GM12878 (cell line): ENCODE measurements around the gene PERP. TPM values are rescaled to one million over a fixed set of nuclear protein-coding genes. Genes with fewer than 3 reads are reported as not detected.

Experiments
- ATAC-seq: fragments of 200-7000 bp; cut with Tn5 transposase; 3 replicates; pipeline ENCODE4 v1.9.1; 2020; ENCODE audit warnings: mild to moderate bottlenecking, moderate library complexity
- BruUV-seq: library from RNA; stranded (reverse); fragments of 400-500 nt; replicated peaks from 2 replicates; lab custom pipeline; 2021; lab: Mats Ljungman, UMichigan
- CTCF ChIA-PET: fragments of 300-600 bp; sonication (Branson Sonifier 250); formaldehyde crosslinking; extraction: SDS; loops from one replicate; lab custom pipeline; 2021; ENCODE audit warnings: inconsistent platforms; lab: Yijun Ruan, JAX
- POLR2A ChIA-PET: fragments of 350-600 bp; formaldehyde crosslinking; extraction: SDS; loops from one replicate; lab custom pipeline; 2021; ENCODE audit warnings: inconsistent platforms; lab: Charles Lee
- RAD21 ChIA-PET: fragments of 300-600 bp; sonication (Branson Sonifier 250); formaldehyde crosslinking; loops from one replicate; lab custom pipeline; 2023; ENCODE audit warnings: antibody characterized with exemption; ENCODE audit not compliant: unreplicated experiment; lab: Charles Lee
- SMC1A ChIA-PET: fragments of 300-600 bp; sonication (Branson Sonifier 250); formaldehyde crosslinking; loops from one replicate; lab custom pipeline; 2023; ENCODE audit not compliant: unreplicated experiment, uncharacterized antibody; lab: Charles Lee
- DNase-seq: peaks from one replicate; pipeline ENCODE4 v3.0.0-alpha.2; 2011; ENCODE audit warnings: low read depth, low spot score
- FAIRE-seq: peaks from 3 replicates; lab custom pipeline; 2011; peaks lifted over from hg19 to GRCh38; lab: Jason Lieb, UNC
- H2AFZ ChIP-seq: 2 replicates; pipeline ENCODE4 v1.6.0; 2011; ENCODE audit warnings: low read depth, low read length, control low read depth; ENCODE audit not compliant: control insufficient read depth
- H3K27ac ChIP-seq: 2 replicates; pipeline ENCODE4 v1.5.1; 2011; ENCODE audit warnings: control low read depth; ENCODE audit not compliant: control insufficient read depth, insufficient read depth
- H3K27me3 ChIP-seq, 2 experiments: replicated peaks in 1 of 2; 2 replicates each; pipeline versions ENCODE4 v1.6.0 to v1.6.1; 2011; ENCODE audit warnings: low read length in 1 of 2; ENCODE audit not compliant: control insufficient read depth in 2 of 2, insufficient read depth in 2 of 2
- H3K36me3 ChIP-seq, 2 experiments: 2 replicates each; pipeline ENCODE4 v1.5.1; 2011; ENCODE audit warnings: low read length in 1 of 2; ENCODE audit not compliant: control insufficient read depth in 2 of 2, insufficient read depth in 2 of 2
- H3K4me1 ChIP-seq: 2 replicates; pipeline ENCODE4 v1.6.1; 2011; ENCODE audit warnings: mild to moderate bottlenecking, low read length, moderate library complexity, mixed read lengths; ENCODE audit not compliant: control insufficient read depth, insufficient read depth
- H3K4me2 ChIP-seq: 2 replicates; pipeline ENCODE4 v1.6.0; 2011; ENCODE audit warnings: control low read depth; ENCODE audit not compliant: control insufficient read depth, insufficient read depth
- H3K4me3 ChIP-seq: fragments of 200-600 bp; sonication (generic); 2 replicates; pipeline ENCODE4 v1.5.1; 2016
- H3K79me2 ChIP-seq: 2 replicates; pipeline ENCODE4 v1.6.0; 2011; ENCODE audit warnings: low read length; ENCODE audit not compliant: control insufficient read depth, insufficient read depth
- H3K9ac ChIP-seq: 2 replicates; pipeline ENCODE4 v1.8.0; 2011; ENCODE audit warnings: low read length, control low read depth, mixed read lengths; ENCODE audit not compliant: control insufficient read depth, insufficient read depth
- H3K9me3 ChIP-seq: replicated peaks from 3 replicates; pipeline ENCODE4 v1.5.1; 2011; ENCODE audit warnings: mild to moderate bottlenecking, low read length; ENCODE audit not compliant: control insufficient read depth, insufficient read depth
- H4K20me1 ChIP-seq: 2 replicates; pipeline ENCODE4 v1.6.0; 2011; ENCODE audit not compliant: control insufficient read depth, insufficient read depth
- CEBPB ChIP-seq, 2 experiments: fragments of 150-350 bp in 1 of 2; IDR thresholded peaks; 2 replicates each; pipeline ENCODE4 v1.6.1; 2012 to 2014; ENCODE audit warnings: low read depth in 2 of 2, low read length in 2 of 2, borderline replicate concordance in 1 of 2, inconsistent platforms in 1 of 2
- CHD2 ChIP-seq: IDR thresholded peaks from 2 replicates; pipeline ENCODE4 v1.6.1; 2011; ENCODE audit warnings: low read depth, low read length, improper control_type of control experiment, borderline replicate concordance
- E4F1 ChIP-seq: fragments of 450-650 bp; IDR thresholded peaks from 2 replicates; pipeline ENCODE4 v1.6.1; 2018; ENCODE audit warnings: borderline replicate concordance, mild to moderate bottlenecking; ENCODE audit not compliant: partially characterized antibody
- EED ChIP-seq: sonication (generic); IDR thresholded peaks from 2 replicates; pipeline ENCODE4 v1.6.1; 2016; ENCODE audit warnings: antibody characterized with exemption, low read depth
- FOS ChIP-seq: IDR thresholded peaks from 3 replicates; pipeline ENCODE4 v1.6.1; 2011; ENCODE audit warnings: borderline replicate concordance; ENCODE audit not compliant: insufficient read length; ENCODE audit errors: extremely low read depth
- HDAC6 ChIP-seq: fragments of 200-600 bp; sonication (generic); IDR thresholded peaks from one replicate; pipeline ENCODE4 v1.8.0; 2017; ENCODE audit warnings: antibody characterized with exemption; ENCODE audit not compliant: unreplicated experiment
- MEF2A ChIP-seq: IDR thresholded peaks from 2 replicates; pipeline ENCODE4 v1.6.1; 2011; ENCODE audit warnings: low read depth, mild to moderate bottlenecking, low read length, moderate library complexity; ENCODE audit not compliant: insufficient read depth
- MTA2 ChIP-seq: fragments of 450-650 bp; IDR thresholded peaks from 2 replicates; pipeline ENCODE4 v1.6.1; 2016; ENCODE audit warnings: low read depth, mild to moderate bottlenecking, moderate library complexity
- MYB ChIP-seq: fragments of 150-350 bp; IDR thresholded peaks from 2 replicates; pipeline ENCODE4 v1.6.1; 2014; ENCODE audit warnings: mild to moderate bottlenecking, low read depth, low read length, borderline replicate concordance
- RBBP5 ChIP-seq: fragments of 200-600 bp; sonication (generic); conservative IDR thresholded peaks from 2 replicates; pipeline ENCODE4 v1.6.1; 2016
- SMARCA5 ChIP-seq: fragments of 450-650 bp; IDR thresholded peaks from 2 replicates; pipeline ENCODE4 v1.6.1; 2017; ENCODE audit warnings: mild to moderate bottlenecking
- TBL1XR1 ChIP-seq: IDR thresholded peaks from 2 replicates; pipeline ENCODE4 v1.6.1; 2012; ENCODE audit warnings: low read depth, low read length, improper control_type of control experiment
- ZNF622 ChIP-seq: fragments of 450-650 bp; IDR thresholded peaks from 2 replicates; pipeline ENCODE4 v1.6.1; 2017; ENCODE audit warnings: mild to moderate bottlenecking, inconsistent platforms
- WGBS: methylation state at CpG from one replicate; pipeline ENCODE4 v1.1.6; 2016; ENCODE audit warnings: low lambda C conversion rate; ENCODE audit not compliant: insufficient replicate concordance, insufficient coverage; ENCODE audit errors: missing lambda C conversion rate; 5-methylcytosine and 5-hydroxymethylcytosine counted together
- in situ Hi-C: fragments of 300-500 bp; cut with MboI; formaldehyde crosslinking; loops from 9 replicates; pipeline ENCODE4 v1.14.3; 2018; ENCODE audit warnings: mixed read lengths
- intact Hi-C: fragments of 100-400 bp; cut with micrococcal nuclease; formaldehyde crosslinking; loops from one replicate; pipeline ENCODE4 v1.14.2; 2022; ENCODE audit not compliant: unreplicated experiment
- polyA plus RNA-seq, 11 experiments: library from polyadenylated mRNA; depleted of rRNA in 4 of 11; unstranded in 6 of 11; stranded (reverse) in 5 of 11; fragments of >200 nt; fragmentation: Nextera tagmentation in 4 of 11; fragmentation: Illumina TruSeq in 1 of 11; extraction: Ambion mirVana in 4 of 11; extraction: Trizol in 1 of 11; gene quantifications; 1 replicate in 1 of 11; 2 replicates in 10 of 11; pipeline versions ENCODE4 v1.2.1 to v1.2.3, GENCODE V29; 2011 to 2016; ENCODE audit warnings: inconsistent platforms in 2 of 11, missing spikeins in 2 of 11, low read depth in 1 of 11
- total RNA-seq, 4 experiments: library from RNA; depleted of rRNA in 3 of 4; stranded (reverse); fragments of >200 nt in 3 of 4; fragmentation: Illumina TruSeq in 1 of 4; extraction: Trizol in 1 of 4; gene quantifications; 2 replicates each; pipeline versions ENCODE4 v1.2.1 to v1.2.3, GENCODE V29; 2013 to 2021

The PERP gene
- total and polyA plus RNA-seq, 10 of the 15 experiments (the other 5 are each of a cell fraction or from before 2014, with no cell fraction given), result 0.37 to 2.4 (median 0.75) TPM

GRCh38 chr6:138128096-138128495 is 20.9 kb upstream of the PERP start:
- WGBS, result 15% methylated on average over 3 of the region's 3 CpGs
- CTCF ChIA-PET, result interaction anchor here (1.0 kb wide), 1 partner anchor 122 kb away, joined by 3 read pairs; no protein-coding TSS in a partner anchor
- RAD21 ChIA-PET, result no interaction called here
- Histone ChIP-seq H2AFZ (no peak overlapping the region), H3K4me2 (no peak overlapping the region), H3K27ac (no peak overlapping the region), H4K20me1 (no peaks in the 10 kb centered on the region), H3K9me3 (no peaks in the 10 kb centered on the region), H3K36me3 (no peaks in the 10 kb centered on the region), H3K27me3 (no peaks in the 10 kb centered on the region; a peak in 1 of 4 replicates), H3K9ac (no peak overlapping the region), H3K4me3 (no peak overlapping the region), H3K79me2 (no peaks in the 10 kb centered on the region), H3K4me1 (no peaks in the 10 kb centered on the region)
- ATAC-seq, result no peak
- BruUV-seq, result no TSS peak
- no peak for TF ChIP-seq E4F1
- TF ChIP-seq FOS, result no peak
- POLR2A ChIA-PET, result no interaction called here
- in situ Hi-C loops (no loop called here), intact Hi-C loops (no loop called here)
- no peak for DNase-seq
- no peak for FAIRE-seq
- SMC1A ChIA-PET, result no interaction called here

- H3K4me1 ChIP-seq, result no peaks in the 10 kb centered on the region
- H3K9me3 ChIP-seq, result no peaks in the 10 kb centered on the region
- H3K9ac ChIP-seq, result no peak overlapping the region
- H2AFZ ChIP-seq, result no peak overlapping the region
- no peak overlapping the region for H3K4me2 ChIP-seq
- ChIA-PET SMC1A (interaction anchor here (0.6 kb wide), 1 partner anchor 8 kb away, joined by 3 read pairs; no protein-coding TSS in a partner anchor), RAD21 (no interaction called here), CTCF (interaction anchor here (1.0 to 1.5 kb wide), 3 partner anchors 9 to 160 kb away, joined by 3 to 9 read pairs (median 4); no protein-coding TSS in a partner anchor), POLR2A (no interaction called here)
- H3K27ac ChIP-seq, result no peak overlapping the region
- no peaks in the 10 kb centered on the region for H3K79me2 ChIP-seq
- BruUV-seq, result no TSS peak
- TF ChIP-seq ZNF622 (no peak), EED (no peak), TBL1XR1 (no peak), MYB (no peak), SMARCA5 (no peak), HDAC6 (no peak), RBBP5 (no peak), CEBPB (IDR thresholded peaks at IDR 0.05; ENCODE audit: borderline replicate concordance in 1 of 2, low read depth in 2 of 2, low read length in 2 of 2) (no peak), CHD2 (no peak), MTA2 (no peak), MEF2A (no peak)
- DNase-seq, result no peak
- H4K20me1 ChIP-seq, result no peaks in the 10 kb centered on the region
- peaks cover 0 to 2% of the 10 kb centered on the region in 2 experiments; a peak in 2 of 4 replicates for H3K27me3 ChIP-seq
- WGBS, result 8% methylated on average over 4 of the region's 4 CpGs
- ATAC-seq, result no peak
- FAIRE-seq, result no peak
- in situ Hi-C loops, result no loop called here
- no peak overlapping the region for H3K4me3 ChIP-seq
- intact Hi-C loops, result no loop called here
- no peaks in the 10 kb centered on the region for H3K36me3 ChIP-seq
Measured at GRCh38 chr6:138124096-138124495, 16.9 kb upstream of the PERP start.
